Fibroblast of lung (primary cell): ENCODE results near the gene HLA-DRB1. TPM values are rescaled to one million over a fixed set of nuclear protein-coding genes. Genes with fewer than 3 reads are reported as not detected.

Experiments
- DNase-seq, 2 donors: peaks; one replicate each; pipeline versions ENCODE4 v3.0.0 to v3.0.0-alpha.2; 2010; ENCODE audit warnings: low read depth in 2 of 2
- H2AFZ ChIP-seq: 2 replicates; pipeline ENCODE4 v1.5.1; 2012; ENCODE audit warnings: low read length, control low read depth, inconsistent platforms
- H3K27ac ChIP-seq: 2 replicates; pipeline ENCODE4 v1.5.1; 2011; ENCODE audit warnings: low read length, control low read depth; ENCODE audit not compliant: insufficient read depth
- H3K27me3 ChIP-seq: 2 replicates; pipeline ENCODE4 v1.5.1; 2011; ENCODE audit warnings: mild to moderate bottlenecking, low read length; ENCODE audit not compliant: control insufficient read depth, insufficient read depth
- H3K36me3 ChIP-seq: 2 replicates; pipeline ENCODE4 v1.5.1; 2011; ENCODE audit warnings: low read length; ENCODE audit not compliant: control insufficient read depth, insufficient read depth
- H3K4me1 ChIP-seq: 2 replicates; pipeline ENCODE4 v1.5.1; 2011; ENCODE audit warnings: low read length; ENCODE audit not compliant: control insufficient read depth, insufficient read depth; ENCODE audit errors: extremely low read depth
- H3K4me2 ChIP-seq: 2 replicates; pipeline ENCODE4 v1.5.1; 2011; ENCODE audit warnings: low read length, control low read depth; ENCODE audit not compliant: insufficient read depth; ENCODE audit errors: extremely low read depth
- H3K4me3 ChIP-seq, 4 experiments: fragments of 200-600 bp in 1 of 4; sonication (generic) in 1 of 4; replicated peaks in 1 of 4; 2 replicates each; pipeline ENCODE4 v1.5.1; 2011 to 2016; ENCODE audit warnings: low read length in 4 of 4, low read depth in 3 of 4, mild to moderate bottlenecking in 3 of 4, control low read depth in 2 of 4, inconsistent platforms in 1 of 4, mixed read lengths in 1 of 4; ENCODE audit not compliant: insufficient read depth in 1 of 4; ENCODE audit errors: control extremely low read depth in 1 of 4
- H3K79me2 ChIP-seq: 2 replicates; pipeline ENCODE4 v1.5.1; 2012; ENCODE audit warnings: mild to moderate bottlenecking, low read length, inconsistent platforms; ENCODE audit not compliant: control insufficient read depth, insufficient read depth
- H3K9ac ChIP-seq: 2 replicates; pipeline ENCODE4 v1.5.1; 2011; ENCODE audit warnings: mild to moderate bottlenecking, low read length, control low read depth; ENCODE audit not compliant: insufficient read depth
- H3K9me3 ChIP-seq: 2 replicates; pipeline ENCODE4 v1.5.1; 2012; ENCODE audit warnings: low read depth, low read length; ENCODE audit not compliant: control insufficient read depth, insufficient read depth
- H4K20me1 ChIP-seq: 2 replicates; pipeline ENCODE4 v1.5.1; 2011; ENCODE audit warnings: low read length; ENCODE audit not compliant: control insufficient read depth, insufficient read depth; ENCODE audit errors: extremely low read depth
- CTCF ChIP-seq, 2 donors: IDR thresholded peaks in 1 of 2; conservative IDR thresholded peaks in 1 of 2; 1 replicate in 1 of 2; 2 replicates in 1 of 2; pipeline ENCODE4 v1.5.1; 2011 to 2012; ENCODE audit warnings: low read length in 2 of 2, control low read depth in 1 of 2, inconsistent platforms in 1 of 2, low read depth in 1 of 2, mild to moderate bottlenecking in 1 of 2
- EZH2 ChIP-seq: IDR thresholded peaks from 2 replicates; pipeline ENCODE4 v1.5.1; 2012; ENCODE audit warnings: low read length, control low read depth, mild to moderate bottlenecking; ENCODE audit errors: missing control alignments
- polyA plus RNA-seq, 2 donors: library from polyadenylated mRNA; depleted of rRNA in 1 of 2; stranded (reverse) in 1 of 2; unstranded in 1 of 2; fragments of >200 nt; gene quantifications; 2 replicates each; pipeline ENCODE4 v1.2.1, GENCODE V29; 2011 to 2012; ENCODE audit warnings: missing spikeins in 1 of 2
- total RNA-seq: library from RNA; depleted of rRNA; stranded (reverse); fragments of >200 nt; gene quantifications from 2 replicates; pipeline ENCODE4 v1.2.1, GENCODE V29; 2014

The HLA-DRB1 gene
- total and polyA plus RNA-seq, 2 donors (not counting 1 experiment from before 2014, with no cell fraction given) = under 0.01 to 0.42 TPM

- no peaks in the 10 kb centered on the region for H3K9me3 ChIP-seq
Observed at GRCh38 chr6:32607988-32608298, 18.3 kb upstream of the HLA-DRB1 start.

GRCh38 chr6:32607263-32607987, 17.8 kb upstream of the HLA-DRB1 start:
- Histone ChIP-seq H3K27me3 (no peaks in the 10 kb centered on the region), H2AFZ (no peak overlapping the region), H3K4me3 (no peak overlapping the region), H3K79me2 (no peaks in the 10 kb centered on the region), H3K9me3 (no peaks in the 10 kb centered on the region), H3K4me2 (no peak overlapping the region), H3K36me3 (no peaks in the 10 kb centered on the region), H3K27ac (no peak overlapping the region), H3K9ac (no peak overlapping the region), H3K4me1 (no peaks in the 10 kb centered on the region), H4K20me1 (no peaks in the 10 kb centered on the region)
- no peak for DNase-seq
- TF ChIP-seq EZH2 (no peak), CTCF (conservative IDR thresholded peaks at IDR 0.05 in 1 of 2, IDR thresholded peaks at IDR 0.05 in 1 of 2; ENCODE audit: low read depth in 1 of 2, low read length in 2 of 2) (no peak)

More at GRCh38 chr6:32607988-32608298, 18.3 kb upstream of the HLA-DRB1 start:
- H3K27ac ChIP-seq = no peak overlapping the region
- DNase-seq = no peak
- no peak overlapping the region for H2AFZ ChIP-seq
- H4K20me1 ChIP-seq = no peaks in the 10 kb centered on the region
- no peak overlapping the region for H3K9ac ChIP-seq
- no peaks in the 10 kb centered on the region for H3K36me3 ChIP-seq
- no peak overlapping the region for H3K4me2 ChIP-seq
- no peak for TF ChIP-seq EZH2
- no peak for TF ChIP-seq CTCF (conservative IDR thresholded peaks at IDR 0.05 in 1 of 2, IDR thresholded peaks at IDR 0.05 in 1 of 2; ENCODE audit: low read depth in 1 of 2, low read length in 2 of 2)
- H3K79me2 ChIP-seq = no peaks in the 10 kb centered on the region
- H3K27me3 ChIP-seq = no peaks in the 10 kb centered on the region
- no peaks in the 10 kb centered on the region for H3K4me1 ChIP-seq
- no peak overlapping the region for H3K4me3 ChIP-seq

GRCh38 chr6:32604434-32604877, 14.8 kb upstream of the HLA-DRB1 start:
- no peak for DNase-seq
- H3K4me2 ChIP-seq = no peak overlapping the region
- TF ChIP-seq CTCF (conservative IDR thresholded peaks at IDR 0.05 in 1 of 2, IDR thresholded peaks at IDR 0.05 in 1 of 2; ENCODE audit: low read depth in 1 of 2, low read length in 2 of 2) = no peak
- TF ChIP-seq EZH2 = no peak

More at GRCh38 chr6:32604434-32604877, 14.8 kb upstream of the HLA-DRB1 start:
- Histone ChIP-seq H3K4me3 (no peak overlapping the region), H3K36me3 (no peaks in the 10 kb centered on the region), H3K4me1 (no peaks in the 10 kb centered on the region), H3K27me3 (no peaks in the 10 kb centered on the region), H3K79me2 (no peaks in the 10 kb centered on the region), H3K27ac (no peak overlapping the region), H4K20me1 (no peaks in the 10 kb centered on the region), H3K9me3 (no peaks in the 10 kb centered on the region), H2AFZ (no peak overlapping the region), H3K9ac (no peak overlapping the region)
